Omental fat pad (tissue), 4 donors: ENCODE measurements around the gene SLC35E1. TPM values are rescaled to one million over a fixed set of nuclear protein-coding genes. Genes with fewer than 3 reads are reported as not detected.
"Not testable (repeated sequence)": the region's sequence is repeated elsewhere in the genome, so short reads cannot be mapped to it uniquely, and the experiment has no call there.

Experiments used
- ATAC-seq: fragments of 150-250 bp; one replicate; pipeline ENCODE4 v1.9.1; 2016; ENCODE audit warnings: mild to moderate bottlenecking, moderate library complexity; ENCODE audit not compliant: low FRiP score
- DNase-seq: peaks from one replicate; pipeline ENCODE4 v3.0.0-alpha.2; 2019; ENCODE audit warnings: low spot score
- CTCF ChIP-seq, 3 donors: fragments of 450-650 bp; IDR thresholded peaks; one replicate each; pipeline ENCODE4 v1.5.1; 2016 to 2017; ENCODE audit warnings: antibody characterized with exemption in 3 of 3, mild to moderate bottlenecking in 3 of 3, moderate library complexity in 2 of 3
- small RNA-seq: library from RNA; depleted of rRNA; stranded (forward); fragments of <200 nt; gene quantifications from one replicate; pipeline ENCODE3, GENCODE V24; 2016
- total RNA-seq, 4 donors: library from RNA; depleted of rRNA; stranded (reverse); fragments of >200 nt; gene quantifications; one replicate each; pipeline ENCODE4 v1.1.0, GENCODE V29; 2016

The SLC35E1 gene
- total RNA-seq, 4 donors from 2014 or later, result 22.9 to 46.3 (median 36.1) TPM

- no peak for ATAC-seq
- no peak for DNase-seq
- TF ChIP-seq CTCF (IDR thresholded peaks at IDR 0.05), result no peak
Measured at GRCh38 chr19:16506961-16507360, 65.3 kb downstream of the SLC35E1 start.

- DNase-seq, ATAC-seq: not testable (repeated sequence)
Measured at GRCh38 chr19:16506161-16506560, 66.1 kb downstream of the SLC35E1 start.

GRCh38 chr19:16504271-16504670 lies 67.9 kb downstream of the SLC35E1 start:
- no peak for TF ChIP-seq CTCF (IDR thresholded peaks at IDR 0.05)
- DNase-seq (no peak), ATAC-seq (no peak)

Small RNA genes lying within 50 kb of the gene (small RNA-seq; reads per million reads assigned to genes)
- not detected for gene RN7SL146P

Other genes with a start within 250 kb of the SLC35E1 start
- gene KLF2, start 247.6 kb downstream of the SLC35E1 start, total RNA-seq, result 100 to 1,000 TPM in 2 of 4 donors, 10 to 100 TPM in 2; 61.1 to 160 (median 85.9) TPM
- 10 to 100 TPM; 12.9 to 37.0 (median 20.1) TPM for gene EPS15L1, start 100.4 kb downstream of the SLC35E1 start, total RNA-seq
- gene CALR3, start 76.2 kb downstream of the SLC35E1 start, total RNA-seq, result not detected
- gene C19orf44, start 76.0 kb downstream of the SLC35E1 start, total RNA-seq, result 1 to 10 TPM; 3.7 to 9.1 (median 5.6) TPM
- gene CHERP, start 30.0 kb downstream of the SLC35E1 start, total RNA-seq, result 10 to 100 TPM in 2 of 4 donors, 1 to 10 TPM in 2; 5.9 to 25.1 (median 10.8) TPM
- 10 to 100 TPM in 1 of 4 donors, 1 to 10 TPM in 3; 7.2 to 15.5 (median 8.2) TPM for gene MED26, start 55.8 kb upstream of the SLC35E1 start, total RNA-seq
- gene SMIM7, start 87.7 kb upstream of the SLC35E1 start, total RNA-seq, result 100 to 1,000 TPM in 3 of 4 donors, 10 to 100 TPM in 1; 86.8 to 128 (median 123) TPM
- 1 to 10 TPM; 1.4 to 7.6 (median 1.9) TPM for gene TMEM38A, start 88.7 kb upstream of the SLC35E1 start, total RNA-seq
- under 1 TPM in 1 of 4 donors, not detected in 3; 0.32 TPM for gene NWD1, start 147.4 kb upstream of the SLC35E1 start, total RNA-seq